SK-N-MC (cell line): ENCODE results near the gene SLC5A1.

Experiments used
- FOXP2 ChIP-seq: optimal IDR thresholded peaks from 2 replicates; pipeline ENCODE3; 2011; ENCODE audit warnings: mild to moderate bottlenecking, moderate library complexity; ENCODE audit not compliant: insufficient read depth; ENCODE audit errors: extremely low read length, control extremely low read depth
- POLR2AphosphoS5 ChIP-seq: IDR thresholded peaks from 2 replicates; pipeline ENCODE4 v1.6.1; 2012; ENCODE audit warnings: mild to moderate bottlenecking, low read depth, low read length, borderline replicate concordance

DNA sequence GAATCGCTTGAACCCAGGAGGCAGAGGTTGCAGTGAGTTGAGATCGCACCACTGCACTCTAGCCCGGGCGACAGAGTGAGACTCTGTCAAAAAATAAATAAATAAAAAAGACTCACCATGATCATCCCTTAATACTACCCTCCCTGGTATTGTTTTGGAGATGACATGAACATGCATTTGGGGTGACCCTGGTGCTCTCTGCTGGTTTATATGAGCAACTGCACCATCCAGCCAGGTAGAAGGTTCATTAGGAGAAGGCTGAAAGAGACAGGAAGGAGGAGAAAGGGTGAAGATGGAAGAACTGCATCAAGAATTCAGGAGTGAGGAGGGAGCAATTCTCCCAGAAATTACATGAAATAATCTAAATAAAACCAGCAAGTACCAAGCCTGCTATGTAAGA is 37.8 kb downstream of the SLC5A1 start:
- TF ChIP-seq FOXP2 = no peak
- TF ChIP-seq POLR2AphosphoS5 = no peak
